BLaER1 treated with 17β-estradiol and CSF1 and Interleukin-3, amounts not matched to agents 10 nM and 100 nM (cell line): ENCODE measurements around the gene ACTR3C.
"Not testable (repeated sequence)": the region's sequence is repeated elsewhere in the genome, so short reads cannot be mapped to it uniquely, and the experiment has no call there.

Source experiments
- H3K27ac ChIP-seq, 11 experiments: shearing (Covaris generic); formaldehyde crosslinking; 2 replicates each; pipeline ENCODE4 v1.8.1; 2022
- H3K27me3 ChIP-seq, 11 experiments: shearing (Covaris generic); formaldehyde crosslinking; 2 replicates each; pipeline ENCODE4 v1.8.1; 2022
- H3K36me3 ChIP-seq, 11 experiments: shearing (Covaris generic); formaldehyde crosslinking; 2 replicates each; pipeline ENCODE4 v1.8.1; 2022
- H3K4me1 ChIP-seq, 10 experiments: shearing (Covaris generic); formaldehyde crosslinking; 2 replicates each; pipeline ENCODE4 v1.8.1; 2022
- H3K4me2 ChIP-seq, 11 experiments: shearing (Covaris generic); formaldehyde crosslinking; 2 replicates each; pipeline ENCODE4 v1.8.1; 2022
- H3K4me3 ChIP-seq, 10 experiments: shearing (Covaris generic); formaldehyde crosslinking; 2 replicates each; pipeline ENCODE4 v1.8.1; 2022
- H3K9ac ChIP-seq, 11 experiments: shearing (Covaris generic); formaldehyde crosslinking; 2 replicates each; pipeline ENCODE4 v1.8.1; 2022
- H3K9me3 ChIP-seq, 11 experiments: shearing (Covaris generic); formaldehyde crosslinking; replicated peaks in 1 of 11; 2 replicates each; pipeline ENCODE4 v1.8.1; 2022
- H4K20me1 ChIP-seq, 11 experiments: shearing (Covaris generic); formaldehyde crosslinking; 2 replicates each; pipeline ENCODE4 v1.8.1; 2022
- Cebpa-rat ChIP-seq, 11 experiments: shearing (Covaris generic); IDR thresholded peaks; 2 replicates each; pipeline ENCODE4 v1.8.1; 2022

ACTR3C gene

GRCh38 chr7:150317748-150318444 lies 5.4 kb downstream of the ACTR3C start:
- no peak overlapping the region for H3K9ac ChIP-seq
- H3K27me3 ChIP-seq, result peaks cover 13 to 22% (median 17%) of the 10 kb centered on the region in 11 experiments
- H3K36me3 ChIP-seq, result no peaks in the 10 kb centered on the region; a peak in 1 of 22 replicates
- TF ChIP-seq Cebpa-rat (IDR thresholded peaks at IDR 0.05), result no peak
- H3K9me3 ChIP-seq, result peaks cover 8 to 13% (median 11%) of the 10 kb centered on the region in 11 experiments
- no peak overlapping the region for H3K4me3 ChIP-seq
- H3K4me1 ChIP-seq, result peaks cover 0 to 3% (median under 1%) of the 10 kb centered on the region in 10 experiments; a peak in 6 of 20 replicates
- no peaks in the 10 kb centered on the region for H4K20me1 ChIP-seq
- H3K27ac ChIP-seq, result no peak overlapping the region
- no peak overlapping the region for H3K4me2 ChIP-seq

- H3K27ac ChIP-seq, H3K4me2 ChIP-seq, H3K36me3 ChIP-seq, H3K4me1 ChIP-seq, H4K20me1 ChIP-seq, H3K9me3 ChIP-seq, H3K4me3 ChIP-seq, H3K9ac ChIP-seq: not testable (repeated sequence)
- H3K27me3 ChIP-seq, result peaks cover 4 to 13% (median 7%) of the 10 kb centered on the region in 11 experiments
These were observed 6.4 kb downstream of the ACTR3C start for GRCh38 chr7:150316987-150317386.

- H3K27ac ChIP-seq, result no peak overlapping the region
- H3K4me3 ChIP-seq, result no peak overlapping the region
- no peak for TF ChIP-seq Cebpa-rat (IDR thresholded peaks at IDR 0.05)
- no peaks in the 10 kb centered on the region for H3K27me3 ChIP-seq
- no peaks in the 10 kb centered on the region for H4K20me1 ChIP-seq
- no peaks in the 10 kb centered on the region for H3K9me3 ChIP-seq
- no peaks in the 10 kb centered on the region for H3K4me1 ChIP-seq
- H3K36me3 ChIP-seq, result no peaks in the 10 kb centered on the region
- no peak overlapping the region for H3K4me2 ChIP-seq
- H3K9ac ChIP-seq, result no peak overlapping the region
These were observed 8.6 kb downstream of the ACTR3C start for GRCh38 chr7:150314639-150315239.

- no peaks in the 10 kb centered on the region for H3K9me3 ChIP-seq
- H3K4me3 ChIP-seq, result no peak overlapping the region
- H3K4me2 ChIP-seq, result no peak overlapping the region
- no peaks in the 10 kb centered on the region for H3K4me1 ChIP-seq
- H3K27ac ChIP-seq, result no peak overlapping the region
- H3K27me3 ChIP-seq, result no peaks in the 10 kb centered on the region
- no peaks in the 10 kb centered on the region for H4K20me1 ChIP-seq
- no peaks in the 10 kb centered on the region for H3K36me3 ChIP-seq
- H3K9ac ChIP-seq, result no peak overlapping the region
- no peak for TF ChIP-seq Cebpa-rat (IDR thresholded peaks at IDR 0.05)
These were observed 9.5 kb downstream of the ACTR3C start for GRCh38 chr7:150313870-150314269.

- Histone ChIP-seq H3K4me2 (no peak overlapping the region), H3K27ac (no peak overlapping the region), H3K9me3 (no peaks in the 10 kb centered on the region), H4K20me1 (no peaks in the 10 kb centered on the region), H3K4me3 (no peak overlapping the region), H3K36me3 (no peaks in the 10 kb centered on the region), H3K4me1 (no peaks in the 10 kb centered on the region), H3K27me3 (no peaks in the 10 kb centered on the region), H3K9ac (no peak overlapping the region)
- no peak for TF ChIP-seq Cebpa-rat (IDR thresholded peaks at IDR 0.05)
These were observed 10.0 kb downstream of the ACTR3C start for GRCh38 chr7:150313367-150313809.

- H3K4me1 ChIP-seq, H3K4me3 ChIP-seq, H4K20me1 ChIP-seq, H3K36me3 ChIP-seq, H3K27ac ChIP-seq, H3K9ac ChIP-seq, H3K9me3 ChIP-seq, H3K27me3 ChIP-seq: not testable (repeated sequence)
- 0 out of 22 replicates have a peak overlapping the region, but pooled peaks of 1 of the 11 experiments have one; percentile 3 for H3K4me2 ChIP-seq
These were observed 10.5 kb downstream of the ACTR3C start for GRCh38 chr7:150312649-150313366.

- H3K27ac ChIP-seq, result no peak overlapping the region
- no peaks in the 10 kb centered on the region for H3K36me3 ChIP-seq
- H4K20me1 ChIP-seq, result no peaks in the 10 kb centered on the region
- no peak overlapping the region for H3K4me3 ChIP-seq
- H3K9ac ChIP-seq, result no peak overlapping the region
- peaks cover 0 to 10% (median 0%) of the 10 kb centered on the region in 11 experiments; a peak in 1 of 22 replicates for H3K9me3 ChIP-seq
- H3K4me2 ChIP-seq, result no peak overlapping the region
- TF ChIP-seq Cebpa-rat (IDR thresholded peaks at IDR 0.05), result no peak
- H3K4me1 ChIP-seq, result peaks cover 0 to 8% (median 0%) of the 10 kb centered on the region in 10 experiments; a peak in 2 of 20 replicates
- H3K27me3 ChIP-seq, result no peaks in the 10 kb centered on the region
These were observed 11.6 kb downstream of the ACTR3C start for GRCh38 chr7:150311711-150312110.

- no peaks in the 10 kb centered on the region for H3K36me3 ChIP-seq
- H3K27ac ChIP-seq, result no peak overlapping the region
- H3K9ac ChIP-seq, result no peak overlapping the region
- no peak for TF ChIP-seq Cebpa-rat (IDR thresholded peaks at IDR 0.05)
- no peak overlapping the region for H3K4me3 ChIP-seq
- H3K27me3 ChIP-seq, result no peaks in the 10 kb centered on the region
- H3K4me2 ChIP-seq, result no peak overlapping the region
- no peaks in the 10 kb centered on the region for H4K20me1 ChIP-seq
- peaks cover 0 to 10% (median 0%) of the 10 kb centered on the region in 11 experiments; a peak in 1 of 22 replicates for H3K9me3 ChIP-seq
- H3K4me1 ChIP-seq, result peaks cover 0 to 8% (median 0%) of the 10 kb centered on the region in 10 experiments; a peak in 2 of 20 replicates
These were observed 12.2 kb downstream of the ACTR3C start for GRCh38 chr7:150311146-150311545.

- Histone ChIP-seq H3K4me3 (no peak overlapping the region), H3K9ac (no peak overlapping the region), H3K27ac (no peak overlapping the region), H4K20me1 (no peaks in the 10 kb centered on the region), H3K27me3 (no peaks in the 10 kb centered on the region), H3K9me3 (peaks cover 0 to 10% (median 0%) of the 10 kb centered on the region in 11 experiments; a peak in 1 of 22 replicates), H3K36me3 (no peaks in the 10 kb centered on the region), H3K4me1 (peaks cover 0 to 8% (median 0%) of the 10 kb centered on the region in 10 experiments; a peak in 2 of 20 replicates), H3K4me2 (no peak overlapping the region)
- no peak for TF ChIP-seq Cebpa-rat (IDR thresholded peaks at IDR 0.05)
These were observed 14.8 kb downstream of the ACTR3C start for GRCh38 chr7:150308575-150308974.
